ENCODE data around the gene ZFPM1. TPM values are rescaled to one million over a fixed set of nuclear protein-coding genes. Genes with fewer than 3 reads are reported as not detected.

ZFPM1 gene
- total and polyA plus RNA-seq, 2 of the 8 experiments (the other 6 are each of a cell fraction or from before 2014, with no cell fraction given), result 0.74 to 4.8 TPM

- no peak overlapping the region for H2BK15ac ChIP-seq (ENCODE audit: low read length)
- no peak overlapping the region for H2AFZ ChIP-seq (ENCODE audit: low read length)
- no peak overlapping the region for H2BK5ac ChIP-seq (ENCODE audit: low read depth, low read length)
- H3K4me3 ChIP-seq (ENCODE audit: extremely low read depth in 1 of 4, insufficient read depth in 2 of 4, low read depth in 3 of 4, low read length in 4 of 4), result no peak overlapping the region
- H4K20me1 ChIP-seq (replicated peaks in 1 of 2; ENCODE audit: control insufficient read depth in 1 of 2, insufficient read depth in 2 of 2, low read length in 2 of 2), result peaks cover 1 to 14% of the 10 kb centered on the region in 2 experiments
- no peaks in the 10 kb centered on the region; a peak in 1 of 8 replicates for H3K36me3 ChIP-seq (ENCODE audit: control insufficient read depth in 2 of 4, insufficient read depth in 4 of 4, low read length in 3 of 4)
- no peak overlapping the region for H3K56ac ChIP-seq (replicated peaks; ENCODE audit: insufficient read length, low read depth, low read length)
- no peak overlapping the region for H3K9ac ChIP-seq (replicated peaks in 1 of 4; ENCODE audit: extremely low read depth in 1 of 4, low read depth in 3 of 4, low read length in 3 of 4)
- ChIA-PET POLR2A (ENCODE audit: partially characterized antibody) (interaction anchor here (0.6 kb wide), 1 partner anchor 17 kb away, joined by 3 read pairs; no protein-coding TSS in a partner anchor), CTCF (ENCODE audit: partially characterized antibody) (interaction anchor here (1.0 to 4.6 kb wide), 4 partner anchors 38 to 89 kb away, joined by 3 to 21 read pairs (median 6); no protein-coding TSS in a partner anchor)
- WGBS, 2 experiments (ENCODE audit: extremely low coverage in 1 of 2, insufficient coverage in 1 of 2, insufficient read length in 1 of 2, insufficient replicate concordance in 2 of 2, low coverage in 1 of 2, low lambda C conversion rate in 2 of 2, missing lambda C conversion rate in 1 of 2), result 93% methylated on average over 9 of the region's 9 CpGs; no CpG with 5 or more reads in 1 of the 2 experiments
- no peak overlapping the region for H3K18ac ChIP-seq (ENCODE audit: extremely low read depth, low read length)
- H3K79me1 ChIP-seq (ENCODE audit: low read depth, low read length), result no peaks in the 10 kb centered on the region
- no peaks in the 10 kb centered on the region for H3K23me2 ChIP-seq (ENCODE audit: low read depth, low read length)
- 0 out of 2 replicates have a peak, but pooled peaks have one; percentile 4 for TF ChIP-seq POLR2AphosphoS5 (IDR thresholded peaks at IDR 0.05; ENCODE audit: low read depth, low read length)
- TF ChIP-seq ATF3 (IDR thresholded peaks at IDR 0.05; ENCODE audit: insufficient read depth, low read depth, low read length), result no peak
- no peak for DNase-seq (ENCODE audit: low read depth in 1 of 2, low spot score in 2 of 2)
- no peaks in the 10 kb centered on the region for H3K79me2 ChIP-seq (ENCODE audit: control insufficient read depth in 1 of 2, insufficient read depth in 2 of 2, low read length in 2 of 2)
- peaks cover 0 to 15% (median 7%) of the 10 kb centered on the region in 4 experiments; a peak in 5 of 7 replicates for H3K4me1 ChIP-seq (replicated peaks in 1 of 4; ENCODE audit: control insufficient read depth in 3 of 4, insufficient read depth in 4 of 4, low read length in 3 of 4)
- H2BK12ac ChIP-seq (ENCODE audit: low read depth, low read length), result no peak overlapping the region
- H2BK120ac ChIP-seq (replicated peaks; ENCODE audit: low read depth, low read length), result no peak overlapping the region
- 0 out of 2 replicates have a peak overlapping the region, but pooled peaks have one; percentile 4 for H2AK5ac ChIP-seq (ENCODE audit: low read depth, low read length)
- H3K14ac ChIP-seq (ENCODE audit: insufficient read length), result no peak overlapping the region
- no peak overlapping the region for H3K23ac ChIP-seq (ENCODE audit: insufficient read length)
- H3K27ac ChIP-seq (ENCODE audit: low read depth, low read length), result no peak overlapping the region
- no peaks in the 10 kb centered on the region for H3K9me3 ChIP-seq (ENCODE audit: insufficient read depth in 2 of 2, low read depth in 1 of 2, low read length in 1 of 2)
- H2BK20ac ChIP-seq (ENCODE audit: low read length), result no peak overlapping the region
- no peak overlapping the region for H4K91ac ChIP-seq (replicated peaks; ENCODE audit: insufficient read length, low read length)
- peak overlapping the region; percentile 53 for H3K4ac ChIP-seq (replicated peaks; ENCODE audit: insufficient read length, low read depth, low read length)
- H3K27me3 ChIP-seq (replicated peaks in 1 of 4; ENCODE audit: control insufficient read depth in 3 of 4, extremely low read depth in 1 of 4, insufficient read depth in 3 of 4, low read length in 3 of 4), result no peaks in the 10 kb centered on the region
- H4K5ac ChIP-seq (ENCODE audit: insufficient read length, low read depth, low read length), result no peak overlapping the region
- no peak overlapping the region for H3K4me2 ChIP-seq (ENCODE audit: insufficient read depth in 1 of 2, low read depth in 2 of 2, low read length in 2 of 2)
- FAIRE-seq, result no peak
- H4K8ac ChIP-seq (ENCODE audit: extremely low read depth, insufficient read depth, low read length), result peak overlapping the region; percentile 85
Measured at GRCh38 chr16:88526906-88527185, 73.8 kb downstream of the ZFPM1 start.
